ENCODE measurements around the gene ITLN1.

The ITLN1 gene

DNA sequence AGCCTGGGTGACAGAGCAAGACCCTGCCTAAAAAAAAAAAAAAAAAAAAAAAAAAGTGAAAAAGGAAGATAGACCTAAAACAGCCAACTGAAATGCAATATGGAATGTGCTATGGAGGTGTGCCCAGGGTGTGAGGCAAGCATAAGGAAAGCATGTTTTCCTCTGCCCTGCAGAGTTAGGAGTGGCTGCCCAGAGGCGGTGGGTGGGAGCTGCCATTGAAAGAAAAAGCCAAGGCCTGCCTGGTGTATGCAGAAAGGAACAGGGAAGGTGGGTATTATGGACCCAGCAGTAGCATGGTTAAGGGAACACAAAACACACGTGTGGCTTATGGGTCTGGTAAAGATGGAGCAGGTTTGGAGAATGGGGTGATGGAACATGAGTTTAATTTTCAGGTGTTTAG, 31.2 kb downstream of the ITLN1 start:
- no peak overlapping the region for H3K4me3 ChIP-seq (ENCODE audit: low read depth, low read length)
- TF ChIP-seq CTCF (IDR thresholded peaks at IDR 0.05; ENCODE audit: low read depth, low read length): no peak

DNA sequence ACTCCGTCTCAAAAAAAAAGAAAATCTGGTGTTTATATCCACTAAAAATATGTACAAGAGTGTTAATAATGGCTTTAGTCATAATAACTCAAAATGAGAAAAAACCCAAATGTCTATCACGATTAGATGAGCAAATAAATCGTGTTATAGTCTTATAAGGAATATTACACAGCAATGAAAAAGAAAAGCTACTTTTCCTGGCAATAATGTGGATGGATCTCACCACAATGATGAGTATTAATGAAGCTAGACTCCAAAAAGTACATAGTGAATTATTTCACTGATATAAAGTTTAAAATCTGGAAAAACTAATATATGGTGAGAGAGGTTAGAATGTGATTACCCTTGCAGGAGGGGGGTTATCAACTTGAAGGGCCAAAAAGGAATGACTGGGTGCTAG, 32.0 kb downstream of the ITLN1 start:
- H3K4me3 ChIP-seq (ENCODE audit: low read depth, low read length): no peak overlapping the region
- TF ChIP-seq CTCF (IDR thresholded peaks at IDR 0.05; ENCODE audit: low read depth, low read length): no peak

GRCh38 chr1:160850993-160851392, 34.0 kb downstream of the ITLN1 start:
- no peak for TF ChIP-seq CTCF (IDR thresholded peaks at IDR 0.05; ENCODE audit: low read depth, low read length)
- H3K4me3 ChIP-seq (ENCODE audit: low read depth, low read length): no peak overlapping the region

DNA sequence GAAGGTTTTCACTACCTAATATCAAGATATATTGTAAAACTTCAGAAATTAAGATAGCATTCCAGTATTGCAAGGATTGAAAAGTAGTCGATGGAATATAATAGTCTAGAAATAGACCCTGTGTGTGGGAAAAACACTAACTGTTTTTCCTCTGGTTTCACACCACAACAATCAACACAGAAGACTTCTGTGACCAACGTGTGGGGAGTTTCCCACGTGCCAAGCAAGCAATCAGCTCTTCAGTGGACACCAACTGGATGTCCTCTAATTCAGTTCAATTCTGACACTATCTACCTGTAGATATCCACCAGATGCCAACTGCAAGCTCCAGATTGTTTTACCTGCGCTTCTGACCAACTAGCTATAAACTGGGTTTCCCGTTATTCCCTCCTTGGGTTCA, 34.4 kb downstream of the ITLN1 start:
- H3K4me3 ChIP-seq (ENCODE audit: low read depth, low read length): no peak overlapping the region
- TF ChIP-seq CTCF (IDR thresholded peaks at IDR 0.05; ENCODE audit: low read depth, low read length): no peak

DNA sequence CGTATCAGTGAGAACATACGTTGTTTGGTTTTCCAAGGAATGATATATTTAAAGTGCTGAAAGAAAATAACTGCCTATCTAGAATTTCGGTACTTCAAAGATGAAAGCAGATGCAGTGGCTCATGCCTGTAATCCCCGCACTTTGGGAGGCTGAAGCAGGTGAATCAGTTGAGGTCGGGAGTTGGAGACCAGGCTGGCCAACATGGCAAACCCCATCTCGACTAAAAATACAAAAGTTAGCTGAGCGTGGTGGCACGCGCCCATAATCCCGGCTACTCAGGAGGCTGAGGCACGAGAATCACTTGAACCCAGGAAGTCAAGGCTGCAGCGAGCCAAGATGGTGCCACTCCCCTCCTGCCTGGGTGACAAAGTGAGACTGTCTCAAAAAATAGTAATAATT, 38.7 kb downstream of the ITLN1 start:
- no peak for TF ChIP-seq CTCF (IDR thresholded peaks at IDR 0.05; ENCODE audit: low read depth, low read length)
- no peak overlapping the region for H3K4me3 ChIP-seq (ENCODE audit: low read depth, low read length)

GRCh38 chr1:160844447-160845232, 40.3 kb downstream of the ITLN1 start:
- no peak for TF ChIP-seq CTCF (IDR thresholded peaks at IDR 0.05; ENCODE audit: low read depth, low read length)
- no peak overlapping the region for H3K4me3 ChIP-seq (ENCODE audit: low read depth, low read length)

DNA sequence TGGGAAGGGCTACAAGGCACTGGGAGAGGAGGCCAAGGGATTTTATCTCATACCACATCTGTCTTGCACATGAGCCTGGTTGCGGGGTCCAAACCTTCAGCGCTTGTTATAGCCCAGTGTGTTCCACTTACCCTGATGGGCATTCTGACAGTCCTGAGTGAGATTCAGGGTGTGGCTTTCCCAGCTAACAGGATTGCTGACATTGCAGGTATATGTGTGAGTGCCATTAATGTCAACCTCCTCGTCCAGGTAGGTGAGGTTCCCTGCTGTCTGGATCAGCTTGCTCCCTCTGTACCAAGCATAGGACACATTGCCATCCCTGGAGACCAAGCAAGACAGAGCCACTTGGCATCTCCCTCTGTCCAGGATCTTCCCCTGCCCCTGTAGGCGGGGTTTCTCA, 43.9 kb downstream of the ITLN1 start:
- H3K4me3 ChIP-seq (ENCODE audit: low read depth, low read length): no peak overlapping the region
- TF ChIP-seq CTCF (IDR thresholded peaks at IDR 0.05; ENCODE audit: low read depth, low read length): no peak

All from WI38 (cell line).